ENCODE data around the gene CBFA2T3.

CBFA2T3 gene

GRCh38 chr16:88976366-88977017, 515 bp downstream of the CBFA2T3 start:
- no peak for DNase-seq (ENCODE audit: low read depth)

GRCh38 chr16:88975511-88976061, 1.4 kb downstream of the CBFA2T3 start:
- no peak for DNase-seq (ENCODE audit: low read depth)

- DNase-seq (ENCODE audit: low read depth), result no peak
Observed at GRCh38 chr16:88974916-88975215, 2.1 kb downstream of the CBFA2T3 start.

- no peak for DNase-seq (ENCODE audit: low read depth)
Observed at GRCh38 chr16:88974080-88974915, 2.7 kb downstream of the CBFA2T3 start.

- DNase-seq (ENCODE audit: low read depth), result no peak
Observed at GRCh38 chr16:88973415-88974050, 3.5 kb downstream of the CBFA2T3 start.

GRCh38 chr16:88973007-88973410, 4.0 kb downstream of the CBFA2T3 start:
- DNase-seq (ENCODE audit: low read depth), result no peak

GRCh38 chr16:88972349-88972748, 4.7 kb downstream of the CBFA2T3 start:
- no peak for DNase-seq (ENCODE audit: low read depth)

DNA sequence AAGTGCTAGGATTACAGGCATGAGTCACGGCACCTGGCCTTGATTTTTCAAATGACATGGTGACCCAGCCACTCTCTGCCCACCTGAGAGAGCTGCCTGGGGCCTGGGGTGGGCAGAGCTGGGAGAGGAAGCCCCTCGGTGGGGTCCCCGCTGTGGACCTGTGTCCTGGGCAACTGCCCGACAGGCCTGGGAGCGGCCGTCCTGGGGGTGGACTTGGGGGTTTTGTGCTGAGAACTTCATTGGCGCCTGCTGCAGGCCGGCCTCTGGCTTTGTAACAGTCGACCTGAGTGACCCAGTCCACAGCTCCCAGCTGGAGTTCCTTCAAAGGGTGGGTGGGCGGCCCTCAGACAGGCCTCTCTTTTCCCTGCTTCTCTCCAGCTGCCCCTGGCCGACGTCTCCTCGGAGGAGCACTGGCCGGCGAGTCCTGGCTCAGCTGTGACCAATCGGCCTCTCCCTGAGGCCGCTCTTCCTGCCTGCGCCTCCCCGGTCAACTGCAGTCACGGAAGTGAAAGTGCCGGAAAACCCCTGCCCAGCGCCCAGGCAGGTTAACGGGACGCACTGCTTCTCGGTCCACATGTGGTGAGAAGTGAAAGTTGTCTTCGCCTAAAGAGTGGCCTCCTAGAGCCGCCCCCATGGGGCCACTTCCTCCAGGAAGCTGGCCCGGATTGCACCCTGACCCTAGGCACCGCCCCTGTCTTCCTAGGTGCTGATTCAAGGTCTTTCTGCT, 5.5 kb downstream of the CBFA2T3 start:
- no peak for DNase-seq (ENCODE audit: low read depth)

- no peak for DNase-seq (ENCODE audit: low read depth)
Observed at GRCh38 chr16:88970539-88971065, 6.4 kb downstream of the CBFA2T3 start.

DNA sequence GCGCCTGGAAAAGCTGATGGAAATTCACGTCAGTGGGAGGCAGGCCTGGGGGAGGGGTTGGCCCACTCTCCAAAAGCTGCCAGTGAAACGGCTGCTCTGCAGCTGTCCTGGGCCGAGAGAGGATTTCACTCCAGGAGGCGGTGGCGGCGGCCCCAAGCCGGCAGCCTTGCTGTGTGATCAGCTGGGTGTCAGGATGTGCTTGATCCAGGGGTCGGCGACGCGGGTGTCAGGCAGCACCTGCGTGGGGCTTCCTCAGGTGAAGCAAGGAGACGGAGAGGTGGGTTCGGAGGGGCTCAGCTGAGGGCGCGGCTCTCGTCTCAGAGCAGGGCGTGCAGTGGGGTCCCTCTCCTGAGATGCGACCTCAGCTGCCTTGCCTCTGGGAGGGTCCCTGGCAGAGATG, 7.0 kb downstream of the CBFA2T3 start:
- no peak for DNase-seq (ENCODE audit: low read depth)

DNA sequence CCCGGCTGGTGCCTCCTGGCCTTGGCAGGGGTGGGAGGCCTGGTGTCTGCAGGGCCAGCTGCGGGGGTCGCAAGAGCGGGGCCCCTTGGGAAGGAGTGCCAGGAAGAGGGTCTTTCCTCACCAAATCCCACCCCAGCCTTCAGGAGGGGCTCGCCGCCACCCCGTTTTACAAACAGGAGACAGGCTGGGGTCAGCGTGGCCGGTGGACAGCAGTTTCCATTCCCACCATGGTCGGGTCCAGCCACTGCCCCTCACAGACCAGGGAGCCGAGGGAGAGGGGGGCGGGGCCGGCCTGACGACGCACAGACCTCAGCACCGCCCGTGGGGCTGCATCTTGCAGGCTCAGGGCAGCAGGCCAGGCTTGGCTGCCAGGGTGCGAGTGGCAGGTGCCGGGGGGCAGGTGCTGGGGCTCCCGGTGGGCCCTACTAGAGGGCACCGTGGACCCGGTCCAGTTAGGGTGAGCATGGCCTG, 7.6 kb downstream of the CBFA2T3 start:
- no peak for DNase-seq (ENCODE audit: low read depth)

DNA sequence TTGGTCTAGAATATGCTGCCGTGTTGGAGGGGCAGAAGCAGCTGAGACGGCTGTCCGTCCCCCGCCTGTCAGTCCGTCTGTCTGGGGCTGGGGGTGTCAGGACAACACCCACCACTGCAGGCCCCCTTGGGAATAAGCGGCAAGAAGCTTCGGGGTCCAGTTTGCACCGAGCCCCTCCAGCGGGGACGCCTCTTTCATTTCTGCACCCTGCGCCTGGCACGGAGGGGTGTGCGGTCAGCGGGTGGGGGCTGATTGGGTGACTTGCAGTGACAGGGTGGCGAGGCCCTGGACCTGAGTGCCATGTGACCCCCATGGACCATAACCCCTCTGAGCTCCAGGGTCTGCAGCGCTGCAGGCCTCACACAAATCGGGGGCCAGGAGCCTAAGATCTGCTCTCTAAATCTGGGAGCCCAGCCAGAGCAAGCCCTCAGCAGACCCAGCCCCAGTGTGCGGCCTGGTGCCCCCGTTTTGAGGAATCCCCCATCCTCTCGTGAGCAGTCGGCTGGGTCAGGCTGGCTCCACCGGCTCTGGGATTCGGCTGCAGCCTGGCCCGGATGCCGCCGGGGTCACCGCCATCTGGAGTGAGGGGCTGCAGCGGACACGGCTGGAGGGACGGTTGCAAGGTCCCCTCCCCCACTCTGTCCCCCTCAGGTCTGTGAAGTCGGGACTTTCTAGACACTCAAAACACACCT, 8.3 kb downstream of the CBFA2T3 start:
- DNase-seq (ENCODE audit: low read depth), result no peak

DNA sequence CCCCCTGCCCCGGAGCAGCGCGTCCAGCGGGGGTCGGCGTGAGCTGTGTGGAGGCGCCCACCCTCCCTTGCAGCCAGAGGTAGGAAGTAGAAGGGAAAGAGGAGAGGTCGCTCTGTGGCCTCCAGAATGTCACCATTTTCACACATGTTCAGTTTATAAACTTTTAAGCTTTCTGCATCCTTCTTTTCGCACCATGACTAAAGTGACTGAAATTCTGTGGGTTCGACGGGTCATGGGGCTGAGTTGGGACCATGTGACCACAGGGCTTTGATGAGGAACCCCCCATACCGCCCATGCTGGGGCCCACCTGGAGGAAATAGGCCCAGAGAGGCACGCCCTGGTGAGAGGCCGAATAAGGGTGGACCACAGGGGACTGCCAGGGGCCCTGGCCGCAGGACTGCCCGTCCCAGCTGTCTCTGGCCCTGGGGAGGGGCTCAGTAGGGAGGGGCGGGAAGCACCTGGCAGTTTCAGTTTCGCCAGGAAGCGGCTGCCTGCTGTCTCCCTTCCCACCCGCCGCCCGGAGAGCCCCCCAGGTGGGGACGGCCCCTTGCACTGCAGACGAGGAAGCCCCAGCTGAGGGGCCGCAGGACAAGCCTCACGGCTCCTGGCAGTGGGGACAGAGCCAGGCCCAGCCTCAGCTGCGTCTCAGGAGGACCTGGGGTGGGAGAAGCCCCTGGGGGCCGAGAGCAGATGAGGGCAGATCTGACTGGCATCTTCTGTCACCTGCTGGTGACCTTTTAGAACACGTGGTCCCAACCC, 9.0 kb downstream of the CBFA2T3 start:
- no peak for DNase-seq (ENCODE audit: low read depth)

- no peak for DNase-seq (ENCODE audit: low read depth)
Observed at GRCh38 chr16:88966986-88967829, 9.8 kb downstream of the CBFA2T3 start.

DNA sequence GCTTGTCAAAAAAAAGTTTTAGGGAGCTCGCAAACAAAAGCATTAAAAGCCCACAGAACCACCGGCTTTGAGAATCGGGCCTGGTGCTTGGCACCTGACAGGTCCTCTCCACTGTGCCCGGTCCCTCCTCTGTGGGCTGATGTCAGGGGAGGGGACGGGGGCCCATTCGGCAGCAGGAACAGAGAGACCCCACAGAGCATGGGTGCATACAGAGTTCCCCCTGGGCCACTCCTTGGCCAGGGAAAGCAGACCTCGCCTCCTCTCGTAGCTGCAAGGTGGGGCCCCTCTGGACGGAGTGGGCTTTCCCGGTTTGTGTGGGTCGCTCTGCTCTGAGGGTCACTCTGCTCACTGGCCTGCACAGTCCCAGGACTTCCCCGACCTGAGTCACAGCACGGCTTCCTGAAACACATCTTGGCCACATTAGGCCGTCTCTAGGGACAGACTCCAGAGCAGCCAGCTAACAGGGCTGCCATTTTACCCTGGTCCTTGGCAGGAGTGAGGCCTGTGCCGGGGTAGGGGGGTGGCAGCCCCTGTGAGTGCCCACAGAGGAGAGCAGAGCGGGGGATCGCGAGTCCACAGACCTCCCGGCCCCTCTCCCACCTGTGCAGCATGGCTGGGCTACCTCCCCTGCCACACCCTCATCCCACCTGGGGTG, 11.1 kb downstream of the CBFA2T3 start:
- DNase-seq (ENCODE audit: low read depth), result no peak

DNA sequence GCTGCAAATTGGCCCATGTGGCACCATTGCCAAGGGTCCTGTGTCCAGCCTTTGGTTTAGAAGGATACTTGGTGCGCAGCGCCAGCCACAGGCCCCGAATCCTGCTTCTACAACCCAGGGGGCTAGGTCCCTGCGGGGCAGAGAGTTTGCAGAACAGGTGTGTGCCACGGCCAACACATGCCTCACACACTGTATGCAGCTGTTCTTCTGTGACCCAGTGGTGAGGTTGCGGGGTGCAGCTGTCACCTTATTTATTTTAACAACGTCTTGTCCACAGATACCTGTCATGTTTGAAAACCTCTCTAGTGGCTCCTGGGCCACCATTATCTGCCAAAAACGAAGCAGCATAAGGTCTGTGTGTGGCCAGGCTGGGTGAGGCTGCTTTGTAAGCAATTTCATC, 11.6 kb downstream of the CBFA2T3 start:
- DNase-seq (ENCODE audit: low read depth), result no peak

DNA sequence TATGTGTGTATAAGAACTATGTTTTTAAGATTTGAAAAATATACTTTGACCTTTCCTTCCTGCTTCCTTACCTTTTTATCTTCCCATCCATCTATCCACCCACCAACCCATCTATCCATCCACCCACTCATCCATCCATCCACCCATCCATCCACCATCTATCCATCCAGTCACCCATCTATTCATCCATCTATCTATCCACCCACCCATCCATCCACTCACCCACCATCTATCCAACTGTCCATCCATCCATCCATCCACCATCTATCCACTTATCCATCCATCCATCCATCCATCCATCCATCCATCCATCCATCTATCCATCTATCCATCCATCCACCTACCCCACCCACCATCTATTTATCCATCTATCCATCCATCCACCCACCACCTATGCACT, 12.4 kb downstream of the CBFA2T3 start:
- no peak for DNase-seq (ENCODE audit: low read depth)

- DNase-seq (ENCODE audit: low read depth), result no peak
Observed at GRCh38 chr16:88963583-88963982, 13.4 kb downstream of the CBFA2T3 start.

DNA sequence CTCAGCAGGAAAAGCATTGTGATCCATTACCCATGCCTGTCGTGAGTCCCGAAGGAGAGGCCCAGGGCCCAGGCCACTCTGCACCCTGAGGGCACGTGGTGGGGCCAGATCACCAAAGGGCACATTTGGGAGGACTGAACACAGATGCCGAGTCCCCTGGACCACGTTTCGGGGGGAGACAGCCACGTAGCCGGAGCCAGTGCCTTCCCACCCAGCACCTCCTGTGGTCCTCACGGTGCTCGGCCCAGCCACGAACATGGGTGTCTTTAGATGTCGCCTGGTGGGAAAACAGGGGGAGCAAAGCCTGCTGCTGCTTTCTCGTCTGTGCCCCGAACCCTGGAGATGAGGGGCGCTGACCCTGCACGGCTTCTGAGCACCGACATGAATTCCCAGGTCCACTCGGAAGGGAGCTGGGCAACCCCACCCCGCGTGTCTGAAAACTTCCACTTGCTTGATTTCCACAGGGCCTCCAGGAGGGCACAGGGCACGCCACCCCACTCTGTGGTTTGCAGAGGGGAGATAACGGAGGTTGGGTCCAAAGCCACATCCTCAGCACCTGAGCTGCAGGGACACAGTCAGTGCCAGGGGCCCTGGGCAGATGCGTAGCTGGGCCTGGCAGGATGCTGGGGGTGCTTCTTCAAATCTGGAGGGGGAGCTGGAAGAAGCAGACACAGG, 14.4 kb downstream of the CBFA2T3 start:
- DNase-seq (ENCODE audit: low read depth), result no peak

Measured in stimulated activated CD4-positive, alpha-beta T cell treated with anti-CD3 and anti-CD28 coated beads, Interleukin-2, amount 100 ng/mL, for 4 hours (primary cell).